Vagina (tissue), 2 donors: ENCODE measurements around the gene ADK. TPM values are rescaled to one million over a fixed set of nuclear protein-coding genes. Genes with fewer than 3 reads are reported as not detected.

Source experiments
- DNase-seq, 2 donors: peaks; one replicate each; pipeline ENCODE4 v3.0.0-alpha.2; 2017; ENCODE audit errors: extremely low spot score in 2 of 2
- H3K27ac ChIP-seq: fragments of 200-600 bp; sonication (generic); one replicate; pipeline ENCODE4 v1.5.1; 2019
- H3K27me3 ChIP-seq: fragments of 200-600 bp; sonication (generic); one replicate; pipeline ENCODE4 v1.5.1; 2019
- H3K36me3 ChIP-seq, 2 donors: fragments of 200-600 bp; sonication (generic); one replicate each; pipeline ENCODE4 v1.5.1; 2017 to 2019
- H3K4me1 ChIP-seq: fragments of 200-600 bp; sonication (generic); one replicate; pipeline ENCODE4 v1.5.1; 2019
- H3K4me3 ChIP-seq, 2 donors: fragments of 200-600 bp; sonication (generic); 1 replicate in 1 of 2; 2 replicates in 1 of 2; pipeline ENCODE4 v1.5.1; 2016 to 2019
- H3K9me3 ChIP-seq: fragments of 200-600 bp; sonication (generic); one replicate; pipeline ENCODE4 v1.5.1; 2019
- POLR2A ChIP-seq, 2 donors: fragments of 450-650 bp; IDR thresholded peaks; one replicate each; pipeline ENCODE4 v1.6.1; 2017; ENCODE audit warnings: antibody characterized with exemption in 2 of 2, mild to moderate bottlenecking in 2 of 2, moderate library complexity in 2 of 2
- POLR2AphosphoS5 ChIP-seq, 2 donors: sonication (generic); formaldehyde crosslinking; IDR thresholded peaks; one replicate each; pipeline ENCODE4 v1.9.0; 2017; ENCODE audit warnings: antibody characterized with exemption in 2 of 2, mild to moderate bottlenecking in 2 of 2, low read depth in 1 of 2; ENCODE audit not compliant: insufficient read depth in 1 of 2
- intact Hi-C: fragments of 100-400 bp; cut with DNase I; formaldehyde crosslinking; loops from one replicate; pipeline ENCODE4 v1.15.1; 2023
- total RNA-seq: library from RNA; depleted of rRNA; stranded (reverse); fragments of >200 nt; gene quantifications from one replicate; pipeline ENCODE4 v1.2.3, GENCODE V29; 2016
- TF ChIP-seq, protein P1 (sequence below), 3 experiments: fragments of 450-650 bp in 2 of 3; fragments of 200-600 bp in 1 of 3; sonication (generic) in 1 of 3; IDR thresholded peaks; one replicate each; pipeline ENCODE4 v1.5.1; 2017 to 2019; ENCODE audit warnings: antibody characterized with exemption in 3 of 3, mild to moderate bottlenecking in 2 of 3, moderate library complexity in 2 of 3

Gene ADK
- total RNA-seq, 1 donor from 2014 or later, result 46.2 TPM

DNA sequence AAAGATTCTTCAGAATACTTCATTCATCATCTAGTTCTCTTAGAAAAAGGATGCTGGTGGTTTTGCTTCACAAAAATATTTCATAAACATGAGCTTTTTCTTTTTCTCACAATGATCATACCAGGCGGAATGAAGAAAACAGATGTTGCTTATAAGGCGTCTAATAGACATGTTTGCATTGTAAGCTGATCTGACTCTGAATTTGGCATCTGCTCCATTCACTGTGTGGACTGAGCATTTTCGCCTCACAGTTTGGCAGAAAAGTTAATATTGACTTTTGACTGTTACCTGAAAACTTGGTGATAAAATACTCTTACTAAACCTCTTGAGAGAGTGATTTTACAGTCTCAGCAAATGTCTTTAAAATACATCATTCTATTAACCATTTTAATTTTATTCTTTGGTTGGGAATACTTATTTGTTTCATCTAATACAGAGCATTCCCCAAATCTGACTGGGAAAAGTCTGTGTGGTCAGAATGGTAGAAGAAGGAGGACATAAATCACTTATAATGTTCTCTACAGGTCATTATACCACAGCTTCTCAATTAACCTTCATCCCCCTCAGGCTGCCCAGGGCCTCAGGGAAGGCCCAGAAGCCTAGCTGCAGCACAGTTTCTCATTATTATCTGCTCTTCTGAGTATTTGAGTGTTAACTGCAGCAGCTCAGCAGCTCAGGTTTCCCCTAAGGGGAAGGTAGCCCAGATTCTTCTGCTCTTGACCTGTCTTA lies 553.8 kb downstream of the ADK start:
- TF ChIP-seq, protein P1, sequence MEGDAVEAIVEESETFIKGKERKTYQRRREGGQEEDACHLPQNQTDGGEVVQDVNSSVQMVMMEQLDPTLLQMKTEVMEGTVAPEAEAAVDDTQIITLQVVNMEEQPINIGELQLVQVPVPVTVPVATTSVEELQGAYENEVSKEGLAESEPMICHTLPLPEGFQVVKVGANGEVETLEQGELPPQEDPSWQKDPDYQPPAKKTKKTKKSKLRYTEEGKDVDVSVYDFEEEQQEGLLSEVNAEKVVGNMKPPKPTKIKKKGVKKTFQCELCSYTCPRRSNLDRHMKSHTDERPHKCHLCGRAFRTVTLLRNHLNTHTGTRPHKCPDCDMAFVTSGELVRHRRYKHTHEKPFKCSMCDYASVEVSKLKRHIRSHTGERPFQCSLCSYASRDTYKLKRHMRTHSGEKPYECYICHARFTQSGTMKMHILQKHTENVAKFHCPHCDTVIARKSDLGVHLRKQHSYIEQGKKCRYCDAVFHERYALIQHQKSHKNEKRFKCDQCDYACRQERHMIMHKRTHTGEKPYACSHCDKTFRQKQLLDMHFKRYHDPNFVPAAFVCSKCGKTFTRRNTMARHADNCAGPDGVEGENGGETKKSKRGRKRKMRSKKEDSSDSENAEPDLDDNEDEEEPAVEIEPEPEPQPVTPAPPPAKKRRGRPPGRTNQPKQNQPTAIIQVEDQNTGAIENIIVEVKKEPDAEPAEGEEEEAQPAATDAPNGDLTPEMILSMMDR (IDR thresholded peaks at IDR 0.05), result no peak
- TF ChIP-seq POLR2AphosphoS5 (IDR thresholded peaks at IDR 0.05; ENCODE audit: insufficient read depth in 1 of 2, low read depth in 1 of 2) (no peak), POLR2A (IDR thresholded peaks at IDR 0.05) (no peak)
- no peak for DNase-seq
- Histone ChIP-seq H3K4me1 (no peaks in the 10 kb centered on the region), H3K36me3 (peaks cover 0 to 7% of the 10 kb centered on the region in 2 donors), H3K9me3 (no peaks in the 10 kb centered on the region), H3K27me3 (no peaks in the 10 kb centered on the region), H3K4me3 (no peak overlapping the region), H3K27ac (no peak overlapping the region)
- intact Hi-C loops, result no loop called here

DNA sequence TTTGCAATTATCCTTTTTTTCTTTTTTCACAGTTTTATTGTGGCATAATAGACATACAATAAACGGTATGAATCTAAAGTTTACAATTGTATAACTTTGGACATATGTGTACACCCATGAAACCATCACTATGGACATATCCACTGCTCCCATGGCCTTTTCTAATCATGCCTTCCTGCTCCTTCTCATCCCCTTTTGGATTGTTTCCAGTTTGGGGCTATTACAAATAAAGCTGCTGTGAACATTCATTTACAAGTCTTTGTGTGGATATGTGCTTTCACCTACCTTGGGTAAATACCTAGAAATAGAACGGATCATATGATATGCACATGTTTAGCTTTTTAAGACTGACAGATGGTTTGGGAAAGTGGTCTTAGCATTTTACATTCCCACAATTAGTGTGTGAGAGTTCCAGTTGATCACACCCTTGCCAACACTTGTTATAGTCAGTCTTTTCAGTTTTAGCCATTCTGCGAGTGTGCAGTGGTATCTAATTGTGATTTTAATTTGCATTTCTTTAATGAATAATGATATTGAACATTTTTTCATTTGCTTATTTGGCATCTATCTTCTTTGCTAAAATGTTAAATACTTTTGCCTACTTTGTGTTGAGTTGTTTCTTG lies 554.4 kb downstream of the ADK start:
- intact Hi-C loops, result no loop called here
- Histone ChIP-seq H3K27me3 (no peaks in the 10 kb centered on the region), H3K36me3 (peaks cover 0 to 9% of the 10 kb centered on the region in 2 donors), H3K4me1 (no peaks in the 10 kb centered on the region), H3K4me3 (no peak overlapping the region), H3K27ac (no peak overlapping the region), H3K9me3 (no peaks in the 10 kb centered on the region)
- no peak for DNase-seq
- TF ChIP-seq, protein P1 (IDR thresholded peaks at IDR 0.05), result no peak
- TF ChIP-seq POLR2A (IDR thresholded peaks at IDR 0.05), result no peak
- no peak for TF ChIP-seq POLR2AphosphoS5 (IDR thresholded peaks at IDR 0.05; ENCODE audit: insufficient read depth in 1 of 2, low read depth in 1 of 2)

DNA sequence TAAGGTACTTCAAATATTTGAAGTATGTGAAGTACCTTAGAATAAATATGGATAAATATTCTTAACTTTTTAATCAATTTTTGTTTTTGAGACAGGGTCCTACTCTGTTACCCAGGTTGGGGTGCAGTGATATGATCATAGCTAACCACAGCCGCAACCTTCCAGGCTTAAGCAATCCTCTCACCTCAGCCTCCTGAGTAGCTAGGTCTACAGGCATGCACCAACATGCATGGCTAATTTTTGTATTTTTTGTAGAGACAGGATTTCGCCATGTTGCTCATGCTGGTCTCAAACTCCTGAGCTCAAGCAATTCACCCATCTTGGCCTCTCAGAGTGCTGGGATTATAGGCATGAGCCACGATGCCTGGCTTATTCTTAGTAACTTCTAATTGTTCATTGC lies 555.9 kb downstream of the ADK start:
- no peak for TF ChIP-seq POLR2AphosphoS5 (IDR thresholded peaks at IDR 0.05; ENCODE audit: insufficient read depth in 1 of 2, low read depth in 1 of 2)
- no peak for TF ChIP-seq POLR2A (IDR thresholded peaks at IDR 0.05)
- TF ChIP-seq, protein P1 (IDR thresholded peaks at IDR 0.05), result no peak
- no peak overlapping the region for H3K4me3 ChIP-seq
- no peaks in the 10 kb centered on the region for H3K27me3 ChIP-seq
- intact Hi-C loops, result no loop called here
- H3K9me3 ChIP-seq, result no peaks in the 10 kb centered on the region
- no peak overlapping the region for H3K27ac ChIP-seq
- DNase-seq, result no peak
- peaks cover 0 to 9% of the 10 kb centered on the region in 2 donors for H3K36me3 ChIP-seq
- no peaks in the 10 kb centered on the region for H3K4me1 ChIP-seq

DNA sequence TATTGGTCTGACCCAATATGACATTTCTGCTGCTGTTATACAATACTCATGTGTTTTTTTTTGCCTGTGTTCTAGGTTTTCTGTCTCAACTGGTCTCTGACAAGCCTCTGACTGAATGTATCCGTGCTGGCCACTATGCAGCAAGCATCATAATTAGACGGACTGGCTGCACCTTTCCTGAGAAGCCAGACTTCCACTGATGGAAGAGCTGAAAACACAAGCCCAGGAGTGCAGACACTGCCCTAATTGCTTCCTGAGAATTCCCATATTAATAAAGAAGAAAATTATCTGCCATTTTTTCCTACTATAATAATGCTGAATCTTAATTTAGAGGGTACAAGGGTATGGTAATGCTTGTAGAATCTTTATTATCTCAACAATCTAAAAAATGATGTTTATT lies 557.2 kb downstream of the ADK start:
- H3K9me3 ChIP-seq, result no peaks in the 10 kb centered on the region
- TF ChIP-seq POLR2A (IDR thresholded peaks at IDR 0.05) (no peak), POLR2AphosphoS5 (IDR thresholded peaks at IDR 0.05; ENCODE audit: insufficient read depth in 1 of 2, low read depth in 1 of 2) (no peak)
- TF ChIP-seq, protein P1 (IDR thresholded peaks at IDR 0.05), result no peak

DNA sequence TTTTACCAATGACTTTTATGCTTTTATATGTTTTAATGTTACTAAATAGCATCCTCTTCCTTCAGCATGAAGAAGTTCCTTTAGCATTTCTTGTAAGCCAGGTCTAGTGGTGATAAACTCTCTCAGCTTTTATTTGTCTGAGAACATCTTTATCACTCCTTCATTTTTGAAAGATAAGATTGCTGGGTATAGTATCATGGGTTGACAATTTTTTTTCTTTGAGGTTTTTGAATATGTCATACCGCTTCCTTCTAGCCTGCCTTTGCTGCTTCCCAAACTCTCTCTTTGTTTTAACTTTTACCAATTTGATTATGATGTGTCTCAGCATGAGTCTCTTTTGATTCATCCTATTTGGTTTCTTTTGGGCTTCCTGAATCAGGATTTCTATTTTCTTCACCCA lies 567.2 kb downstream of the ADK start:
- H3K36me3 ChIP-seq, result no peaks in the 10 kb centered on the region
- intact Hi-C loops, result no loop called here
- no peak for DNase-seq
- H3K4me3 ChIP-seq, result no peak overlapping the region
- no peaks in the 10 kb centered on the region for H3K27me3 ChIP-seq
- H3K9me3 ChIP-seq, result no peaks in the 10 kb centered on the region
- no peaks in the 10 kb centered on the region for H3K4me1 ChIP-seq
- no peak overlapping the region for H3K27ac ChIP-seq
- no peak for TF ChIP-seq POLR2AphosphoS5 (IDR thresholded peaks at IDR 0.05; ENCODE audit: insufficient read depth in 1 of 2, low read depth in 1 of 2)
- no peak for TF ChIP-seq POLR2A (IDR thresholded peaks at IDR 0.05)
- TF ChIP-seq, protein P1 (IDR thresholded peaks at IDR 0.05), result no peak

More for the DNA sequence above, 557.2 kb downstream of the ADK start:
- intact Hi-C loops, result no loop called here
- no peak for DNase-seq
- Histone ChIP-seq H3K4me1 (no peaks in the 10 kb centered on the region), H3K36me3 (peaks cover 0 to 9% of the 10 kb centered on the region in 2 donors), H3K27ac (no peak overlapping the region), H3K4me3 (no peak overlapping the region), H3K27me3 (no peaks in the 10 kb centered on the region)
